Non-pigmented ciliary epithelial cell (primary cell): ENCODE measurements around the gene TCEA3.

Source experiments
- DNase-seq: peaks from one replicate; pipeline ENCODE4 v3.0.0-alpha.2; 2010; ENCODE audit warnings: low read depth

The TCEA3 gene

DNA sequence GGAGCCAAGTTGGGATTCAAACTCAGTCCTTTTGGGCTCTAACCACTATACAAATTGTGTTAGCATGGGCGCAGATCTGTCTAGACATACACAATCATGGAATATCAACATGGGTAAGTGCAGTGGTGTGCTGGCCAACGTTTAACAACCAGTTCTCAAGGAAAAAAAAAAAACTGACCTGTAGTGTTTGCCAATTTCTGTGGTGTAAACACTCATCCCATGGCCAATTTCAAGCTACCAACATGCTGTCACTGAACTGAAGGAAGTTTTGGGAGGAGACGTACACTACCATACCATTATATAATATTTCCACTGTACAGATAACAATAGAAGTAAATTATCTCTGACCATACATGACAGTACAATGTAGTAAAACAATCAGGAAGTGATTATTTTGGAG lies 3.2 kb downstream of the TCEA3 start:
- no peak for DNase-seq

DNA sequence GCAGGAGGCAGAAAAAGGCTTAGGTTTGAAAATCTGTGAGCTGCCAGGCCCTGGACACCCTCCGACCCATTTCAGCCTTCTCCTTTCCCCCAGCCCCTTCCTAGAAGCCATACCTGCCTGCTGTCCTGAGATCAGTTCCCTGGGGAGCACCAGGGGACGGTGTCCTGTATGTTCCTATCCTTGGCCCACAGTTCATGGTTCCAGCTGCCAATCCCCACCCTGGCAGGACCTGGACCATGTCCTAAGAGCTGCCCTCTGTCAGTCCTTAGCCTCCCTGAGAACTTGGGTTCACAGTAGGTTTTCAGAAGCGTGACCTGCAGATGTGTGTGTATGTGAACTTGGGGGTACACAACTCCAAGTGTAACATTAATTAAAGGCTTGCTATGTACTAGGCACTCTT lies 3.8 kb downstream of the TCEA3 start:
- no peak for DNase-seq

DNA sequence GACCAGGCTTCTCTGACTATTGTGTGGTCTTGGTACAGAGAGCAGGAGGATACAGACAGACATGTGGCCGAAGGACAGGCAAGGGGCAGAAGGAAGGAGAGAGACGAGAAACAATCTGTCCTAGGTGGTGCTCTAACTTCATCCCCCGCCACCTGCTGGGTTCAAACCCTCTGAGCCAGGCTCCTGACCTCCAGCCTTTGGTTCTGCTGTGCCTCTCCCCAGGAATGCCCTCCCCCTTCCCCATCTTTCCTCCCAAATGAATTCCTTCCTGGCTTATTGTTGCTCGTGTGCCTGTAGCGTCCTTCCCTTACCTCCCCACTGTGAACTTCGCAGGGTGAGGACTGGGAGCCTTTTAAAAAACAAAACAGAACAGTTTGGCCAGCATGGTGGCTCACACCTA lies 5.4 kb downstream of the TCEA3 start:
- no peak for DNase-seq

DNA sequence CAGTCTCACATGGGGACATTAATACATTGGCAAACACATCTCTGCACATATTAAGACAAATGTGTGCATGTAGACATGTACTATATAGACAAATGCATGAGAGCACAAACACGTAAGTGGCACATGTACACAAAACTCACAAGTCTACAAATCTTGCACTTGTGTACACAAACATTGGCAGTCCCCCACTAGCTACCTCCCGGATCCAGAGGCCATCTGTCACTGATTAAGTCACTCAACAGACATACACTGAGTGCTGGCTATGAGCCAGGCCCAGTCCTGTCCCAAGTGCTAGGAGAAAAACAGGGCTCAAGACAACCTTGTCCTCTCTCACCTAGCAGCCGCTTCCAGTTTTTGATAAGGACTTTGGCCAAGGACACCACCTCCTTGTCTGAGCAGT lies 7.0 kb downstream of the TCEA3 start:
- no peak for DNase-seq

DNA sequence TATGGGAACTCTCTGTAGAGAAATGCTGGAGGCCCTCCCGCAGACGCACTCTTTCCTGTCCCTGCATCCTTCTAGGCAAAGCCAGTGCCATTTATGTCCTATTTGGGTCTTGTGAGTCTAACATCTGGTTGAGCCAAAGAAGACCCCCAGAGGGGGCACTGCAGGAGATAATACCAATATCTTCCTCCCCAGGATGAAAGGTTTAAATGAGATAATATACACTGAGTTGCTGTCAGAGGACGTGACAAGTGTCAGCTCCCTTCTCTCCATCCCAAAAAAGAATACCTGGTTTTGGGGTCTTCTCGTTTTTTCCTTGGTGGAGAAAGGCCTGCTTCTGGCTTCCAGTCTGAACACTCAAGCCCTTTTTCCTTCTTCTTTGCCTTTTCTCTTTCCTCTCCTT lies 7.6 kb downstream of the TCEA3 start:
- DNase-seq: no peak

DNA sequence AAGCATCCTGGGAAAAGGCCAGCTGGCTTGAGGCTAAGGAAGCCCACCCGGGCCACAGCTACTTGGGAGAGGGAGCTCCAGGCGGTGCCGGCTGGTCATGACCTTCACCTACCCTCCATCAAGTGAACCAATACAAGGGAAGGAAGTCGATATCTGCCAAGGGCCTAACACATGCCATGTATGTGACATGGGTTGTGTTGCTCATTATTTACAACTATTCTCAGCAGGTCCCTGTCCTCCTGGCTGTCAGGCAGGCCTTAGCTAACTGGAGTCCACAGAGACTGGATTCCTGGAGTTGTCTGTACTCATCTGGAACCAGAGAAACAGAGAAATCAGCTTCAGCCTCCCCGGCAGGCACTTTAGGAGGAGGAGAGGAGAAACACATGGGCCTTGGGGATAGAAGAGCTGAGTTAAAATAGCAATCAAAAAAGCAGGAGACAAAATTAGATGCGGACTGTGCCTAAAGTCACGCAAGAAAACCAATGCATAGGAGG lies 15.7 kb downstream of the TCEA3 start:
- no peak for DNase-seq

DNA sequence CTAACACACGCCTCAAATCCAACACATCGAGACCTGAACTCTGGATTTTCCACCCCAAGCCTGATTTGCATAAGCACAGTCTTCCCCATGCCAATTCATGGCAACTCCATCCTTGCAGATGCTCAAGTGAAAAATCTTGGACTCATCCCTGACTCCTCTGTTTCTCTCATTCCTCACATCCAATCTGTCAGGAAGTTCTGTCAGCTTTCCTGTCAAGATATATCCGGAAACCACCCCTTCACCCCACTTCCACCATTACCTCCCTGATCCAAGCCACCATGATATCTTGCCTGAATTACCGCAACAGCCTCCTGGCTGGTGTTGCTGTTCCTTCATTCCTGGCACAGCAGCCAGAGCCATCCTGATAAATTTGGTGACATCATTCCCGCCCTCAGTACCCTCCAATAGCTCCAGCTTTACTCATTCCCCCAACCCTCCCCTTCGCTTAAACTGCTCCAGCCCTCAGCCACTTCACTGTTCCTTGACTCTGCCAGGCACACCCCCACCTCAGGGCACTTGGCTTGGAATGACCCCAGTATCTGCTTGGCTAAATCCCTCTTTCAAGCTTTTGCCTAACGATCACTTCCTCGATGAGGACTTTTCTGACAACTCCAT lies 17.4 kb downstream of the TCEA3 start:
- DNase-seq: no peak

DNA sequence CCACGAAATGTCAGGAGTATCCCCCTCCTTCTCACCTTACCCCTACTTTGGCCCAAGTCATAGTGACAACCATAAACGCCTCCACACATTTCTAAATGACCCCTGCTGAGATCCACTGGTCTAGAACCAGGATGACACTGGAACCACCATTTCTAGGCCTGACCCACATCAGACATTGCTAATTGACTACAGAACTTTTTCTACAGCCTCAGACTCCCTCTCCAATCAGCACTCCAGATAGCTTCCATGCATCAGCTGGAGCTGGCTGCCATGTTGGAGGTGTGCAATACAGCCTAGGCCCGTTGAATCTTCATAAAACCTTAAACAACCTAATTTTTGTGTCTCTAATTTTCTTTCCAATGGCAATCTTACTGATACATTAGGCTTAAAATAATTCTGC lies 18.6 kb downstream of the TCEA3 start:
- DNase-seq: no peak

DNA sequence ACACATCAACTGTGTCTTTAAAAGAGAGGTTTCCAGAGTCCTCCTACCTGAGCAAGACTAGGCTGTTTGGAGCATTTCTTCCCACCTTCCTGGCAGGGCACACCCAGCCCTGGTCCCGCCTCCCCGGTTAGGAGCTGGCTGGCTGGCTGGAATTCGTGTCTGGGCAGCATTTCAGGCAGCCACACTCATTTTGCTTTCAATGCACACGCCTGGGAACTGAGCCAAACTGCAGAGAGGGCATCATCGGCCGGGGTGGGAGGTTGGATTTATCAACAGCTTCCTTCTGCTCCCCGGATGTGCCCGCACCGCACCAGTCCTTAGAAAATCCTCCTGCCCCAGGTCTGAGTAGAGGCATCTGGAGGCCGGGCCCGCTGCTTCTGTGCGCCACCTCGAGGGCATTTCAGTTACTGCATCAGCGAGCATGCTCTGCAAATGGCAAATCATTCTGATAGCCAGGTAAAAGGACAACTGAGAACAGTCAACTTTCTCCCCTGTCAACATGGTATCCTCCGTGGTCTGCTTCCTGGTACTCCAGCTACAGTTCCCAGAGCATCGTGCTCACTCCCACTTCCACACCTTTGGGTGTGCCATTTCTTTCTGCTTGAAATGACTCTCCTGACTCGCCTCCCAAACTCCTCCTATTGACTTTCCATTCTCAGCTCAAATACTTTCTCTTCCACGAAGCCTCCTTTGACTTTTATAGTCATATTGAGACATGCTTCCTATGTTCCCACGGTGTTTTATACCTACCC lies 20.6 kb downstream of the TCEA3 start:
- DNase-seq: no peak

DNA sequence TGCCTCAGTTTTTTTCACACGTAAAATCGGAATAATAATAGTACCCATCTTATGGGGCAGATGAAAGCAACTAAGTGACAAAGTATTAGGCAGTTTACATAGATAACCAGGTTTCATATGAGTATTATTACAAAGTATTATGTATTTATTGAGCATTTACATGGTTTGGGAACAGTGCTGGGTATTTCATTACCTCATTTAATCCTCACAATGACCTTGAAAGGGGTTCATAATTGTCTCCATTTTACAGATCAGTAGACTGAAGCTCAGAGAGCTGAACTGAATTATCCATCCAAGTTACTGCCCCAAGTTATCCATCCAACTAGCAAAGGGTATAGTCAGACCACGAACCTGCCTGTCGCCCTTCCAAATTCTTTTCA lies 21.2 kb downstream of the TCEA3 start:
- DNase-seq: no peak

DNA sequence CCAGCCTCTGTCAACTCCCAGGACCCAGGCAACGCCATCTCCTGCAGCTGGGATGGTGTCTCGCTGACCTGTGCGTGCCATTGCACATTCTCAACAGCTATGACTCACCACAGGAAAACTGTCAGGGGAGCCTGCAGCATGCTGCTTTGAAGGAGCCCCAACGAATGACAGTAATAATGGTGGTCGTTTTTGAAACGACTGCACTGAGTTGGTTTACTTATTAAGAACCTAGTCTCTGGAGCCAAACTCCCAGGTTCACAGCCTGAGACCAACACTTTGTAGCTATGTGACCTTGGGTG lies 21.6 kb downstream of the TCEA3 start:
- DNase-seq: no peak

DNA sequence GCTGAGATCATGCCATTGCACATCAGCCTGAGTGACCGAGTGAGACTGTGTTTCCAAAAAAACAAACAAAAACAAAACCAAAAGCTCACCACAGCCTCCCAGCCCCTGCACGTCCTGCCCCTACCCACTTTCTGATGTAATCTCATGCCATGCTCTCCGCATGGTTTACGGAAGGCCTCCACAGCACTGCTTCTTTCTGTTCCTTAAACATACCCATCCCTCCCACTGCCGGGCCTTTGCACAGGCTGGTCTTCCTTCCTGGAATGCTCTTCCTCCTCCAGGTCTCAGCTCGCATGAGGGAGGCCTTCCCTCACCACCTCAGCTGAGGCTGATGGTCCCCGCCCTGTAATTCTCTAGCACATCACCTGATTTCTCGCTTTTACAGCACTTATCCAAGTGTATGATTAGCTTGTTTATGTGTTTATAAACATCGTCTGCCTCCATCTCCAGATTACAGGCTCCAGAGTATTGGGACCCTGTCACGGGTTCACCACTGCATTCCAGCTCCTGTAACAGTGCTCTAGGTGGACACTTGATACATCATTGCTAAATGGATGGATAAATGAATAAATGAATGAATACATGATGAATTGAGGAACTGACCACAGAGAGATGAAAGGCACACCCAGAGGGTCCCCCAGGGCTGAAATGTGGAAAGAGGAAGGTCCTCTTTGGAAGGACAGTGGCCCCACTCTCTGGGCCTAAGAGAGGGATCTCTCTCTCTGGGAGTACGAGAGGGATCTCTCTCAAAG lies 22.1 kb downstream of the TCEA3 start:
- no peak for DNase-seq

DNA sequence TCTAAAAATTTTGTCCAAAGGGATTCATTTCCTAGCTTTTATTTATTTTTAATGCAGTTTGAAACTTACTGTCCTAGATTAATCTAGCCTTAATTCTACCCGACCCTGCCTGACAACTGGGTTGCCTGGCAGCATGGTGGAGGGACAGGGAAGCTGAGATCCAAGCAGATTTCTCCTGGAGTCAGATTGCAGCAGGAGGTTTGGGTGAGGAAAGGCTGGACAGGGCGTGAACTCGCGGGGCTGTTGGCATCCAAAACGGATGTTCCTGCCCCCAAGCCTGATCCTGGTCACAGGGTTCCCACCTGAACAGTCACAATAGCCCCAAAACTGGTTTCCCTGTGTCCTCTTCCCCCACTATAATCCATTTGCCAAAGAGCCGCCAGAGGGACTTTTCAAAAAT lies 23.2 kb downstream of the TCEA3 start:
- DNase-seq: no peak

DNA sequence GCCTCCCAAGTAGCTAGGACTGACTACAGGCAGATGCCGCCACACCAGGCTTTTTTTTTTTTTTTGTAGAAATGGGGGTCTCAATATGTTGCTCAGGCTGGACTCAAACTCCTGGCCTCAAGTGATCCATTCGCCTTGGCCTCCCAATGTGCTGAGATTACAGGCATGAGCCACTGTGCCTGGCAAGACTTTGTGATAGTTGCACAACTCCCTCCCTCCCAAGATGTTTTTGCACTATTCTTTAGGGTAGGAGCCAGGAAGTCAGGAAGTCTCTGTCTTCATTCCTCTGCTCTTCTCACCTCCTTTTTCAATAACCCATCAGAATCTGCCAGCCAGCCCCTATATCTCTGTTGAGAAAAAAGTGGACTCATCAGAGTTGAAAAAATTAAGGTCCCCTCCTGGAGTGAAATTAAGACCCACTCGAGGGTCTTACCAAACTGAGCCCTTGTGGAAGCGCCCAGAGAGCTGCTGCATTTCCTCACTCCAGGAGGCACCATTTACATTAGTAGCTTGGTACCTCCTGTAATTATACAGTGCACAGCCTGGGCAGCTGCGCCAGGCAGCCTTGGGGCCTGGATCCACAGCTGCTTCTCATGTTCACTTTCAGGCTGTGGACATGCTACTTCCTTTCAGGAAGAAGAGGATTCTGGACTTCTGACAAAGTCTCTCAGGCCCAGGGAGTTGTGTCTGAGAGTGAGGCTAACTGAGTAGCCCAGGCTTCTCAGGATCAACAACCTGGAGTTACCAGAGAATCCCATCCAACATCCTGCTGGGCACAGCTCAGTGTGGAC lies 24.0 kb downstream of the TCEA3 start:
- no peak for DNase-seq

DNA sequence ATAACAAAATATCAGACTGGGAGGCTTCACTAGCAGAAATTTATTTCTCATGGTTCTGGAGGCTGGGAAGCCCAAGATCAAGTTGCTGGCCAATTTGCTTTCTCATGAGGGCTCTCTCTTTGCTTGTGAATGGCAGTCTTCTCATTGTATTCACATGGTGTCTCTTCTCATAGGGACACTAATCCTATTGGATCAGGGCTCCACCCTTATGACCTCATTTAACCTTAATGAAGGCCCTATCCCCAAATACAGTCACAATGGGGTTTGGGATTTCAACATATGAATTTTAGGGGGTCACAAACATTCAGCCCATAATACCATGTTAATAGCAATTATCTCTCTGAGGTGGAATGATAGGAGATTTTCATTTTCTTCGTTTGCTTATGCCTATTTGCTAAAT lies 25.3 kb downstream of the TCEA3 start:
- no peak for DNase-seq

DNA sequence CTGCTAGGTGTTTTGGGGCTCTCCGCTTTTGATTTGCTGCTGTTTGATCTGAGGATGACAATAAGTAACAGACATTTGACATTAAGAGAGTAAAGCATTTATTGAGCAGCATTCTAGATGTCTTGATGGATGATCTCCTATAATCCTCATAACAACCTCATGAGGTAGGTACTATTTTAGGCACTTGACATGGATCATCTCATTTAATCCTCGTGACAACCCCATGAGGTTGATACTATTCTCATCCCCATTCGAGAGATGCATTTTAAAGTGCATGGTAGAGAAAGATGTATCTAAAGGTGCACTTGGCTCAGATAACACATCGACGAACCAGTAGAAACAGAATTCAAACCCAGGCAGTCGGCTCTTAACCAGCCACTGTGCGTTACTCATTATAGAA lies 26.6 kb downstream of the TCEA3 start:
- DNase-seq: no peak

DNA sequence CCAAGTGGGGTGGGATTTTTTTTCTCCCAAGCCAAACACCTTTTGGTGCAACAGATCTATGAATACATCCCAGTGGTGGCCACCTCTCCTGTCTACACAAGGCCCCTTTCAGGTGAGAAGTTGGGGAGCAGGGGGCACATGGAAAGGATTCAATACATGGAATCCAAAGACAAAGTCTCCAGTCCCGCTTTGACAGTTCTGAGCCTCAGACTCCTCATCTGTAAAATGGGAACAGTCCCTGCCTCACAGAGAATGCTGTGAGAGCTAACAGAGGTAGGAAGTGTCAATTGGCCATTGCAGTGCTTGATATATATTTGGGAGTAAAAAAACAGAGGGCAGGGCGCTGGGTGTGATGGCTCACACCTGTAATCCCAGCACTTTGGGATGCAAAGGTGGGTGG lies 28.2 kb downstream of the TCEA3 start:
- DNase-seq: no peak

DNA sequence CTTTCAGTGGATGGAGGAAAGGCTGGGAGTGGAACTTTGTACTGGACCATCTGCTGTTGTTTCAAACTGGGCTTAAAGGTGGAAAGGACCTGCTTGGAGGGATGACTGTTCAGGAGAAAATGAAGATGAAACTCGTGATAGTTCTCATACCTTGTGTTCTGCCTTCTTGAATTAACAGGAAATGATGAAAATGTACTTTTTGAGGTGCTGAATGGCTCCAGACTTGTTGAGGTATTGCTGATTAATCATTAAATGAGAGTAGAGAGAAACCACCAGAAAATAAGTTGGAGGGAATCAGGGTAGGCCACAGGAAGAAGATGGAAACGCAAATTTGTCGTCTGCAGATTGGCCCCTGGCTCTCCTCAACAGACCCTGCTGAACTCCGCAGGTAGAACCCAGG lies 28.7 kb downstream of the TCEA3 start:
- no peak for DNase-seq

DNA sequence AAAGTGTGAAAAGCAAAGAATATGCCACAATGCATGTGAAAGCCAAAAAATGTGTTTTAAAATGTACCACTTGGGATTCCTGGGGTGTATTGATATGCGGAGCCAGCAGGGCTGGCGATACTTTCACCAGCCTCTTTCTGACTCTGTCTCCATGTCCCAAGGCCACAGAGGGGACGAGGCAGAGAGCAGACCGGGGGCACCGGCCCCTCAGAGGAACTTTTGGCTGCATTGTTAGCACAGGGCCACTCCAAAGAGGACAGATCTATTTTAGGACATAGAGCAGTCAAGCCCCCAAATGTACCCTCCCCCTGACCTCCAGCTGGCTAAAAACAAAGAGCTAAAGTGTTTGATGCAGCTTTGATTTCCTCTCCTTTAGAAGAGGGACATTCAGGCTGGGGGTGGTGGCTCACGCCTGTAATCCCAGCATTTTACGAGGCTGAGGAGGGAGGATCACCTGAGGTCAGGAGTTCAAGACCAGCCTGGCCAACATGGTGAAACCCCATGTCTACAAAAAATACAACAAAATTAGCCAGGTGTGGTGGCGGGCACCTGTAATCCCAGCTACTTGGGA lies 29.3 kb downstream of the TCEA3 start:
- DNase-seq: no peak

DNA sequence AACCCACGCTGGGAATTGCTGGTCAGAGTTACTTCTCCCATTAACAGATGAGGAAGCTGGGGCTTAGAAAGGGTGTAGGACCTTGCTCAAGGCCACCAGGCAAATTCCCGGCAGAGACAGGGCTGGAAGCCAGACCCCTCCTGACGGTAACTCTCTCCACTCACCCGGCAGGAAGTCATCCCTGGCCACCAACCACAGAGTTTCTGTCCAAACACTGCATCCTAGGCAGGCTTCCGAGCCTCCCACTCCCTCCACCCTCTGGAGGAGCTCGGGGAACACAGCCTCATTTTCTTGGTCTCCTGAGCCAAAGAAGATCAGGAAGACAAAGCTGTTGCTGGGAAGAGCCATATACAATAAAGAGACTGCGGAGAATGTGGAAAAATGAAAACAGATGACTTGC lies 29.9 kb downstream of the TCEA3 start:
- DNase-seq: no peak

DNA sequence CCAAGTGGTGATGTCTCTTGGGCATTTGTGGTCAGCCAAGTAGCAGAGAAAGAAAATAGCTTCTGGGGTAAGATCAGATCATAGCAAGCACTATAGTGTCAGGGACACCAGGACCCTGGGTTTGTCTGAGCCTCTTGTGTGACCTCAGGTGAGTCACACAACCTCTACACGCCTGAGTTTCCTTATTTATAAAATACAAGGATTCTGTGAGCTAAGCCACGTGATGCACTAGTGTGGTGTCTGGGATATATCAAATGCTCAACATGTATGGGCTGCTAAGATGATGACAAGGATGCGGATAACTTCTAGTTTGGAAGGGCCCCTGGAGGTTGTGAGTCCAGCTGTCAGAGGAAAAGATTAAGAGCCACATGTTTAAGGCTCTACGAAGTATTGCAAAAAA lies 30.4 kb downstream of the TCEA3 start:
- no peak for DNase-seq

DNA sequence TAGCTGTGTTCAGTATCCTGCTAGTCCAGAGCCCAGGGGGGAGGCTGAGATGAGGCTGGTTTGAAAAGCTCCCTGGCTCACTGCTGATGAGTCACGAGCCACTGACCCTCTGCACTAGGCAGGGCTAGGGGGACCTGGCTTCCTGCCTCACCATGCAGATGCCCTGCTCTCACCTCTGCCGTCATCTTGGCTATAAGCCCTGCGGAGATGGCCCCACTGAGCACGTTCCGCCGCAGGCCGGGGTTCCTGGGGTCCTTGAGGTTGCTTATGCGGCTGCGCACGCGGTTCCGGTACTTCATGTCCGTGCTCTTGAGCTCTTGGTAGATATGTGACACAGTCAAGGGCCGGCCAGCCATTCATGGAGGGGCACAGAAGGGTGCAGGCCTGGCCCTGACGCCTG lies 30.8 kb downstream of the TCEA3 start:
- no peak for DNase-seq
